Activated naive CD8-positive, alpha-beta T cell treated with anti-CD3 and anti-CD28 coated beads, Interleukin-2, amount 10 ng/mL, durations not matched to agents 7 days and 5 days (primary cell): ENCODE measurements around the gene YBX1. TPM values are rescaled to one million over a fixed set of nuclear protein-coding genes. Genes with fewer than 3 reads are reported as not detected.
"Not testable (repeated sequence)": the region's sequence is repeated elsewhere in the genome, so short reads cannot be mapped to it uniquely, and the experiment has no call there.

Experiments used
- ATAC-seq: fragments of 150-1000 bp; cut with Tn5 transposase; one replicate; pipeline ENCODE4 v1.10.0; 2021; ENCODE audit warnings: low read depth, moderate library complexity
- POLR2A ChIA-PET: fragments of 350-600 bp; sonication (Branson Sonifier 250); formaldehyde crosslinking; loops from one replicate; lab custom pipeline; 2021; ENCODE audit warnings: antibody characterized with exemption; lab: Charles Lee
- DNase-seq: peaks from one replicate; pipeline ENCODE4 v3.0.0; 2021
- H3K27ac Mint-ChIP-seq: one replicate; pipeline ENCODE4 v1.8.0; 2022; ENCODE audit warnings: mild to moderate bottlenecking, mixed read lengths
- H3K27me3 Mint-ChIP-seq: one replicate; pipeline ENCODE4 v1.8.0; 2022; ENCODE audit warnings: mild to moderate bottlenecking, moderate library complexity, mixed read lengths
- H3K36me3 Mint-ChIP-seq: one replicate; pipeline ENCODE4 v1.8.0; 2021; ENCODE audit warnings: mild to moderate bottlenecking, mixed read lengths
- H3K4me1 Mint-ChIP-seq: one replicate; pipeline ENCODE4 v1.8.0; 2021; ENCODE audit warnings: mixed read lengths
- H3K4me3 Mint-ChIP-seq: one replicate; pipeline ENCODE4 v1.8.0; 2022; ENCODE audit warnings: mild to moderate bottlenecking, moderate library complexity, mixed read lengths
- H3K9me3 Mint-ChIP-seq: one replicate; pipeline ENCODE4 v1.8.0; 2021; ENCODE audit warnings: mixed read lengths
- total RNA-seq, 2 experiments: library from RNA; stranded (reverse); gene quantifications; one replicate each; pipeline ENCODE4 v1.2.3, GENCODE V29; 2021

YBX1 gene
- total RNA-seq, 2 experiments from 2014 or later = 529 to 531 TPM

- DNase-seq (no peak), ATAC-seq (no peak)
- Mint-ChIP-seq H3K36me3 (peaks cover 9% of the 10 kb centered on the region), H3K4me1 (peaks cover 16% of the 10 kb centered on the region), H3K27ac (no peak overlapping the region), H3K9me3 (no peaks in the 10 kb centered on the region), H3K27me3 (no peaks in the 10 kb centered on the region), H3K4me3 (no peak overlapping the region)
- POLR2A ChIA-PET = interaction anchor here (1.0 kb wide), 1 partner anchor 90 kb away, joined by 4 read pairs; the partner anchor contains the start of genes C1orf50 and P3H1
Observed at GRCh38 chr1:42676534-42677087, 5.6 kb upstream of the YBX1 start.

DNA sequence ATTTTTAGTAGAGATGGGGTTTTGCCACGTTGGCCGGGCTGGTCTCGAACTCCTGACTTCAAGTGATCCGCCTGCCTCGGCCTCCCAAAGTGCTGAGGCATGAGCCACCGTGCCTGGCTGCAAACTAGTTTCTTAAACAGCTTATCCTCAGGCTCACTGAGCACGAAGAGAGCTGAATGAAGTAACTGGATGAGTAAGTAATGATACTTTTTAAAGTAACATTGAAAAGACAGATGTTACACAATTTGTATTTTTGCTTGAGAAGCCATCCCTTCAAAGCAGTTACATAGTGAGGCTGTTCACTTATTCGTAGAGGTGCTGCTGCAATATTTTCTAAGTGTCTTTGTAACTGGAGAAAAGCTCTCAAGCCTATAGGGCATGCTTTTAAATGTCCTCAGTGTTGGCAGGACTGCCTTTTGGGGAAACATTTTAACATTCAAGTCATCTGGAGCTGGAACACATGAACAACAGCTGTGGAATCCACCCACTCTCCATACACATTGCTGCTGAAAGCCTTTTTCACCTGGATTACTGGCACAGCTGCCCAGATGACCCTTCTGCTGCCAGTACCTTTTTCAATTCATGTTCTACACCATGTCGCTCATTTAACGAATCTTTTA is 2.7 kb upstream of the YBX1 start:
- no peak for DNase-seq
- Mint-ChIP-seq H3K4me1 (peaks cover 19% of the 10 kb centered on the region), H3K4me3 (no peak overlapping the region), H3K9me3 (no peaks in the 10 kb centered on the region), H3K27me3 (no peaks in the 10 kb centered on the region), H3K36me3 (peaks cover 18% of the 10 kb centered on the region), H3K27ac (peak overlapping the region; percentile 5)
- ATAC-seq = no peak
- POLR2A ChIA-PET = interaction anchor here (0.6 to 1.0 kb wide), 3 partner anchors 8 to 220 kb away, joined by 3 to 7 read pairs (median 3); partner anchors contain the start of genes C1orf50 and P3H1

GRCh38 chr1:42680055-42680454 is 2.2 kb upstream of the YBX1 start:
- Mint-ChIP-seq H3K27me3 (no peaks in the 10 kb centered on the region), H3K9me3 (no peaks in the 10 kb centered on the region), H3K4me3 (no peak overlapping the region), H3K27ac (peak overlapping the region; percentile 5), H3K36me3 (peaks cover 24% of the 10 kb centered on the region), H3K4me1 (peaks cover 25% of the 10 kb centered on the region)
- POLR2A ChIA-PET = interaction anchor here (0.6 to 4.7 kb wide), 6 partner anchors 9 to 221 kb away, joined by 3 to 42 read pairs (median 6); partner anchors contain the start of genes C1orf50, P3H1 and PPIH
- ATAC-seq (no peak), DNase-seq (no peak)

- Mint-ChIP-seq H3K4me3 (peak overlapping the region; percentile 94), H3K27ac (peak overlapping the region; percentile 97), H3K4me1 (peaks cover 33% of the 10 kb centered on the region), H3K27me3 (no peaks in the 10 kb centered on the region), H3K36me3 (peaks cover 28% of the 10 kb centered on the region), H3K9me3 (no peaks in the 10 kb centered on the region)
- POLR2A ChIA-PET = interaction anchor here (0.6 to 4.7 kb wide), 11 partner anchors 10 to 991 kb away, joined by 3 to 42 read pairs (median 7); partner anchors contain the start of genes C1orf50, CCDC30, P3H1 and PPIH
- DNase-seq (no peak), ATAC-seq (no peak)
Observed at GRCh38 chr1:42680921-42681683, 1.1 kb upstream of the YBX1 start.

- Mint-ChIP-seq H3K4me3 (peak overlapping the region; percentile 94), H3K4me1 (peaks cover 41% of the 10 kb centered on the region), H3K36me3 (peaks cover 30% of the 10 kb centered on the region), H3K27ac (peak overlapping the region; percentile 97)
- POLR2A ChIA-PET = interaction anchor here (0.7 to 4.7 kb wide), 16 partner anchors 9 to 365 kb away, joined by 3 to 42 read pairs (median 6); partner anchors contain the start of genes C1orf50, CCDC30, P3H1 and PPCS
- H3K27me3 Mint-ChIP-seq, DNase-seq, H3K9me3 Mint-ChIP-seq: not testable (repeated sequence)
- ATAC-seq = peak; percentile 13
Observed at GRCh38 chr1:42682484-42682738, 193 bp downstream of the YBX1 start.

DNA sequence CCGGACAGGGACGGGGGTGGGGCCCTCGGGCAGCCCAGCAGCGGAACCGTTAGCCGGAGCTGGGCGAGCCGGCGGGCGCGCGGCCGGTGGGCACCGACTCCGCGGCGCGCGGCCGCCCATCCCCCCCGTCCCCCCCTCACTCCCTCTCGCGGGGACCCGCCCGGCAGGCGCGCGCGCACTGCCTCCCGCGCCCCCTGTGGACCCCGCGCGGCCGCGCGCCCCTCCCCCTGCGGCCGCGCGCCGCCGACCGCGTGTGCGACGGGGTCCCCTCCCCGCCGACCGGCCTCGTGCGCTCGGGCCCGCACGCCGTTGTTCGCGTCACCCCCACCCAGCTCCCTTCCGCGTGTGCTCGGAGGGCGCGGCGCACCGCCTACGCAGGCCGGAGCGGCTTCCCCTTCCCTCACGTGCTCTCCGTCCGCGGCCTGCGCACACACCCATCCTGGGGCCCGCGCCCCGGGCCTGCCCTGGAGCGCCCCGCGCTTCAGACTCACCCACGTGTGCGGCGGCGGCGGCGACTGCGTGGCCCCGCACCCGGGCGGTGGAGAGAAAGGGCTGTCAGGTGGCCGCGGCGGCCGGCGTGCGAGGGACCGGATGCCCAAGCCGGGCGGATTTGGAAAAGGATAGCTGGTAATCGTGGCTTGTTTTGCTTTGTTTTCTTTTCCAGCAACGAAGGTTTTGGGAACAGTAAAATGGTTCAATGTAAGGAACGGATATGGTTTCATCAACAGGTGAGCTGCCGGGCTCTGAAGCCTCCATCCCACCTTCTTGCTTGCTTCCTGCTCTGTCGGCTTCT is 717 bp downstream of the YBX1 start:
- Mint-ChIP-seq H3K27me3 (no peaks in the 10 kb centered on the region), H3K9me3 (no peaks in the 10 kb centered on the region), H3K27ac (peak overlapping the region; percentile 88), H3K4me3 (peak overlapping the region; percentile 95), H3K4me1 (peaks cover 46% of the 10 kb centered on the region), H3K36me3 (peaks cover 34% of the 10 kb centered on the region)
- POLR2A ChIA-PET = interaction anchor here (0.7 to 4.7 kb wide), 15 partner anchors 8 to 365 kb away, joined by 3 to 42 read pairs (median 7); partner anchors contain the start of genes C1orf50, CCDC30, P3H1 and PPCS
- peak; percentile 75 for DNase-seq
- ATAC-seq = peak; percentile 19

DNA sequence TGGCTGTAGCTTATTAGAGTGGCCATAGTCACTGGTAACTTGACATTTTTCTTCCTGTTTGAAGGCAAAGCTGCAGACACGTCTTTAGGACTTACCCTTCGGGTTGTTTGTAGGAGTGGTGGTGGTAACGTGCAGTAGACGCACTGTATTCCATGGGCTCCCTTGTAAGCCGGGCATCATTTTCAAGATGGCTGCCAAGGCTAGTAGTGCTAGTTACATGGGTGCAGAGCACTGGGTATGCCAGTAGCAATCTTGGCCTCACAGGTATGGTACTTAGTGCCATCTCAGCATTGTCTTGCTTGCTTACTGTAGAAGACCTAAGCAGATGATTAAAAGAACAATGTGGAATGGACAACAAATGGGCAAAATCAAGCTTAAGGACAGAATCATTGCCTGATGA is 1.9 kb downstream of the YBX1 start:
- DNase-seq (no peak), ATAC-seq (no peak)

GRCh38 chr1:42686418-42686817 is 4.2 kb downstream of the YBX1 start:
- Mint-ChIP-seq H3K27ac (no peak overlapping the region), H3K27me3 (no peaks in the 10 kb centered on the region), H3K36me3 (peaks cover 33% of the 10 kb centered on the region), H3K9me3 (no peaks in the 10 kb centered on the region), H3K4me1 (peaks cover 68% of the 10 kb centered on the region), H3K4me3 (peak overlapping the region; percentile 44)
- ATAC-seq = no peak
- DNase-seq = no peak
- POLR2A ChIA-PET = no interaction called here

More for the DNA sequence above, 1.9 kb downstream of the YBX1 start:
- Mint-ChIP-seq H3K4me1 (peaks cover 57% of the 10 kb centered on the region), H3K4me3 (peak overlapping the region; percentile 95), H3K36me3 (peaks cover 34% of the 10 kb centered on the region), H3K27me3 (no peaks in the 10 kb centered on the region), H3K27ac (peak overlapping the region; percentile 88), H3K9me3 (no peaks in the 10 kb centered on the region)
- POLR2A ChIA-PET = interaction anchor here (3.0 to 4.7 kb wide), 5 partner anchors 10 to 162 kb away, joined by 11 to 42 read pairs (median 32); partner anchors contain the start of genes C1orf50, P3H1, PPIH and ZNF691

DNA sequence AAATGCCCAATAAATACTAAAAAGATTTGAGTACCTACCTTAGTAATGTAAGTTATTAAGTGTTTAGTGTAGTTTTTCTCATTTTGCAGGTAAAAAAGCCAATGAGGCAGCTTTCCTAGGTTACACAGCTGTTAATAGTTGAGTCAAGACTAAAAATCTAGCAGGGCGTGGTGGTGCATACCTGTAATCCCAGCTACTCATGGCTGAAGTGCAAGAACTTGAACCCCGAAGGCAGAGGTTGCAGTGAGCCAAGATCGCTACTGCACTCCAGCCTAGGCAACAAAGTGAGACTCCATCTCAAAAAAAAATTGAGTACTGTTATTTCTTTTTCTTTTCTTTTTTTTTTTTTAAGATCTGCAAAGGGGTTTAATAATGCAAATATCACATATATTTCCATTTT is 7.7 kb downstream of the YBX1 start:
- Mint-ChIP-seq H3K4me1 (peaks cover 76% of the 10 kb centered on the region), H3K27me3 (no peaks in the 10 kb centered on the region), H3K4me3 (no peak overlapping the region), H3K9me3 (no peaks in the 10 kb centered on the region), H3K36me3 (peaks cover 28% of the 10 kb centered on the region), H3K27ac (no peak overlapping the region)
- ATAC-seq = no peak
- POLR2A ChIA-PET = no interaction called here
- no peak for DNase-seq

- POLR2A ChIA-PET = interaction anchor here (1.5 kb wide), 1 partner anchor 9 kb away, joined by 10 read pairs; the partner anchor contains the start of gene YBX1
- Mint-ChIP-seq H3K4me1 (peaks cover 74% of the 10 kb centered on the region), H3K36me3 (peaks cover 30% of the 10 kb centered on the region), H3K27ac (no peak overlapping the region), H3K9me3 (no peaks in the 10 kb centered on the region), H3K4me3 (peak overlapping the region; percentile 0), H3K27me3 (no peaks in the 10 kb centered on the region)
- DNase-seq (no peak), ATAC-seq (no peak)
Observed at GRCh38 chr1:42690477-42691156, 8.4 kb downstream of the YBX1 start.

GRCh38 chr1:42691157-42691498 is 8.9 kb downstream of the YBX1 start:
- Mint-ChIP-seq H3K27me3 (no peaks in the 10 kb centered on the region), H3K27ac (no peak overlapping the region), H3K9me3 (no peaks in the 10 kb centered on the region), H3K4me3 (no peak overlapping the region), H3K36me3 (peaks cover 34% of the 10 kb centered on the region), H3K4me1 (peaks cover 71% of the 10 kb centered on the region)
- POLR2A ChIA-PET = interaction anchor here (1.5 kb wide), 1 partner anchor 9 kb away, joined by 10 read pairs; the partner anchor contains the start of gene YBX1
- DNase-seq = no peak
- ATAC-seq = no peak

DNA sequence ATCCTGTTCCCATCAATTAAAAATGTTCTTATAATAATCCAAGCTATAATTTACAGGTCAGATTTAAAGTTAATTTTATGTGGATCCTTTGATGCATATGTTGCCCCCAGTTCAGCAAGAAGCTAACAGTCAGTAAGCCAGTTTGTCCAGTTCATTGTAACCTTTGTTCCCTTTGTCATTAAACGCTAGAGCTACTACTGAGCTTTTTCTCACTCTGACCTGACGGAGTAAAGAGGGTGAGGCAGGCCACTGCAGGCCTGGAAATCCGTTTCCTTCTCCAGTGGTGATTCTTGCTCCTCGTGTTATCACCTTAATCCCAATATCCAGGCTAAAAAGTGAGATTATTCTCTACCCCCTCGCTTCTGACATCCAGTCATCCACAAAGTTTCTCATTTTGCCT is 10.2 kb downstream of the YBX1 start:
- Mint-ChIP-seq H3K27ac (peak overlapping the region; percentile 1), H3K4me1 (peaks cover 65% of the 10 kb centered on the region), H3K4me3 (no peak overlapping the region), H3K9me3 (no peaks in the 10 kb centered on the region), H3K36me3 (peaks cover 38% of the 10 kb centered on the region), H3K27me3 (no peaks in the 10 kb centered on the region)
- ATAC-seq = no peak
- DNase-seq = no peak
- POLR2A ChIA-PET = interaction anchor here (3.7 kb wide), 1 partner anchor 10 kb away, joined by 17 read pairs; the partner anchor contains the start of gene YBX1
